SK-N-DZ (cell line): ENCODE measurements around the gene FERMT3.

Experiments used
- DNase-seq: peaks from one replicate; pipeline ENCODE4 v3.0.0-alpha.2; 2015; ENCODE audit warnings: low spot score

FERMT3 gene

GRCh38 chr11:64248578-64248977, 42.1 kb downstream of the FERMT3 start:
- DNase-seq, result no peak

- no peak for DNase-seq
Measured at GRCh38 chr11:64249038-64249437, 42.5 kb downstream of the FERMT3 start.

GRCh38 chr11:64249563-64250414, 43.3 kb downstream of the FERMT3 start:
- DNase-seq, result no peak

- peak; percentile 54 for DNase-seq
Measured at GRCh38 chr11:64250415-64251015, 44.0 kb downstream of the FERMT3 start.

GRCh38 chr11:64251016-64251752, 44.7 kb downstream of the FERMT3 start, which contains the start of gene PLCB3:
TSS of gene PLCB3 (plus strand) at chr11:64251530. CDS start at chr11:64251650, 120 bp downstream.
- peak; percentile 72 for DNase-seq

- no peak for DNase-seq
Measured at GRCh38 chr11:64251753-64252002, 45.2 kb downstream of the FERMT3 start.

GRCh38 chr11:64252003-64252872, 45.7 kb downstream of the FERMT3 start:
- no peak for DNase-seq

GRCh38 chr11:64253043-64253442, 46.5 kb downstream of the FERMT3 start:
- no peak for DNase-seq

- DNase-seq, result no peak
Measured at GRCh38 chr11:64253481-64253880, 47.0 kb downstream of the FERMT3 start.

- no peak for DNase-seq
Measured at GRCh38 chr11:64254326-64254725, 47.8 kb downstream of the FERMT3 start.

GRCh38 chr11:64255135-64256128, 48.9 kb downstream of the FERMT3 start:
- no peak for DNase-seq

GRCh38 chr11:64256300-64256699, 49.8 kb downstream of the FERMT3 start:
- no peak for DNase-seq

- no peak for DNase-seq
Measured at GRCh38 chr11:64258356-64258755, 51.8 kb downstream of the FERMT3 start.

- no peak for DNase-seq
Measured at GRCh38 chr11:64258946-64259532, 52.5 kb downstream of the FERMT3 start.

- DNase-seq, result no peak
Measured at GRCh38 chr11:64259533-64260067, 53.1 kb downstream of the FERMT3 start.

GRCh38 chr11:64260147-64260708, 53.7 kb downstream of the FERMT3 start:
- DNase-seq, result no peak

- no peak for DNase-seq
Measured at GRCh38 chr11:64261556-64262080, 55.1 kb downstream of the FERMT3 start.

- DNase-seq, result no peak
Measured at GRCh38 chr11:64262271-64263002, 55.9 kb downstream of the FERMT3 start.
